HCEC 1CT (cell line): Measurements from ENCODE around the gene DDHD1.

ENCODE experiments used
- DNase-seq: peaks from one replicate; pipeline ENCODE4 v3.0.0-alpha.2; 2017

DDHD1 gene

GRCh38 chr14:53027562-53027961 is 125.6 kb downstream of the DDHD1 start:
- no peak for DNase-seq

- DNase-seq = no peak
Observed at GRCh38 chr14:53027041-53027440, 126.1 kb downstream of the DDHD1 start.

- no peak for DNase-seq
Observed at GRCh38 chr14:53023325-53023724, 129.8 kb downstream of the DDHD1 start.

- DNase-seq = peak; percentile 8
Observed at GRCh38 chr14:53022593-53022992, 130.5 kb downstream of the DDHD1 start.

- no peak for DNase-seq
Observed at GRCh38 chr14:53020193-53020932, 132.8 kb downstream of the DDHD1 start.

GRCh38 chr14:53019406-53019805 is 133.7 kb downstream of the DDHD1 start:
- DNase-seq = no peak

- DNase-seq = no peak
Observed at GRCh38 chr14:53017837-53018236, 135.3 kb downstream of the DDHD1 start.

- no peak for DNase-seq
Observed at GRCh38 chr14:53016919-53017318, 136.2 kb downstream of the DDHD1 start.

- no peak for DNase-seq
Observed at GRCh38 chr14:53016491-53016890, 136.6 kb downstream of the DDHD1 start.

- peak; percentile 97 for DNase-seq
Observed at GRCh38 chr14:53011053-53011462, 142.1 kb downstream of the DDHD1 start.

GRCh38 chr14:53010193-53011040 is 142.7 kb downstream of the DDHD1 start:
- DNase-seq = peak; percentile 5

- no peak for DNase-seq
Observed at GRCh38 chr14:53006931-53007562, 146.1 kb downstream of the DDHD1 start.

- DNase-seq = peak; percentile 15
Observed at GRCh38 chr14:53004976-53005375, 148.1 kb downstream of the DDHD1 start.

GRCh38 chr14:53003776-53004175 is 149.3 kb downstream of the DDHD1 start:
- no peak for DNase-seq

- peak; percentile 2 for DNase-seq
Observed at GRCh38 chr14:53002576-53002975, 150.5 kb downstream of the DDHD1 start.

- no peak for DNase-seq
Observed at GRCh38 chr14:53001787-53002378, 151.2 kb downstream of the DDHD1 start.

GRCh38 chr14:52998376-52999015 is 154.6 kb downstream of the DDHD1 start:
- DNase-seq = peak; percentile 84

GRCh38 chr14:52996493-52996892 is 156.6 kb downstream of the DDHD1 start:
- DNase-seq = no peak

GRCh38 chr14:52995998-52996397 is 157.1 kb downstream of the DDHD1 start:
- no peak for DNase-seq

- no peak for DNase-seq
Observed at GRCh38 chr14:52992236-52992870, 160.8 kb downstream of the DDHD1 start.

GRCh38 chr14:52988139-52988538 is 165.0 kb downstream of the DDHD1 start:
- DNase-seq = no peak

- DNase-seq = no peak
Observed at GRCh38 chr14:52987514-52987913, 165.6 kb downstream of the DDHD1 start.
